Trophoblast cell (in vitro differentiated cells and primary cell): ENCODE measurements around the gene SLC34A1.

ENCODE experiments used
- DNase-seq, 2 donors: peaks; one replicate each; pipeline ENCODE4 v3.0.0-alpha.2; 2016
- H2AFZ ChIP-seq: 2 replicates; pipeline ENCODE4 v1.6.1; 2013; ENCODE audit warnings: low read length, moderate library complexity, mild to moderate bottlenecking; ENCODE audit not compliant: insufficient read depth, poor library complexity
- H2AK5ac ChIP-seq: 2 replicates; pipeline ENCODE4 v1.6.1; 2013; ENCODE audit warnings: mild to moderate bottlenecking, low read length
- H2BK120ac ChIP-seq: 2 replicates; pipeline ENCODE4 v1.6.1; 2013; ENCODE audit warnings: low read length, mild to moderate bottlenecking, moderate library complexity; ENCODE audit not compliant: insufficient read depth, poor library complexity
- H2BK12ac ChIP-seq: 2 replicates; pipeline ENCODE4 v1.6.1; 2013; ENCODE audit warnings: mild to moderate bottlenecking, low read length, moderate library complexity
- H2BK5ac ChIP-seq: 2 replicates; pipeline ENCODE4 v1.6.1; 2013; ENCODE audit warnings: low read length, low read depth, moderate library complexity, mild to moderate bottlenecking; ENCODE audit not compliant: poor library complexity
- H3K14ac ChIP-seq: 2 replicates; pipeline ENCODE4 v1.6.1; 2013; ENCODE audit warnings: mild to moderate bottlenecking, low read length
- H3K18ac ChIP-seq: 2 replicates; pipeline ENCODE4 v1.6.1; 2013; ENCODE audit warnings: mild to moderate bottlenecking, low read length
- H3K23ac ChIP-seq: 2 replicates; pipeline ENCODE4 v1.6.1; 2013; ENCODE audit warnings: low read length
- H3K27ac ChIP-seq: 2 replicates; pipeline ENCODE4 v1.5.1; 2013; ENCODE audit warnings: low read depth, mild to moderate bottlenecking, inconsistent platforms, low read length, moderate library complexity
- H3K27me3 ChIP-seq: 2 replicates; pipeline ENCODE4 v1.6.1; 2013; ENCODE audit warnings: inconsistent platforms, mild to moderate bottlenecking, low read length, moderate library complexity; ENCODE audit not compliant: insufficient read depth
- H3K36me3 ChIP-seq, 2 experiments: 1 replicate in 1 of 2; 2 replicates in 1 of 2; pipeline ENCODE4 v1.6.1; 2013; ENCODE audit warnings: low read length in 2 of 2, mild to moderate bottlenecking in 2 of 2, moderate library complexity in 1 of 2; ENCODE audit not compliant: insufficient read depth in 2 of 2, control insufficient read depth in 1 of 2
- H3K4ac ChIP-seq: 2 replicates; pipeline ENCODE4 v1.6.1; 2013; ENCODE audit warnings: low read depth, mild to moderate bottlenecking, low read length, moderate library complexity
- H3K4me1 ChIP-seq, 2 experiments: 1 replicate in 1 of 2; 2 replicates in 1 of 2; pipeline ENCODE4 v1.6.1; 2013; ENCODE audit warnings: low read length in 2 of 2, mild to moderate bottlenecking in 2 of 2, moderate library complexity in 1 of 2; ENCODE audit not compliant: insufficient read depth in 2 of 2, control insufficient read depth in 1 of 2
- H3K4me2 ChIP-seq: 2 replicates; pipeline ENCODE4 v1.6.1; 2013; ENCODE audit warnings: inconsistent platforms, mild to moderate bottlenecking, low read length, moderate library complexity
- H3K4me3 ChIP-seq: 2 replicates; pipeline ENCODE4 v1.5.1; 2013; ENCODE audit warnings: mild to moderate bottlenecking, low read depth, low read length, inconsistent platforms
- H3K79me1 ChIP-seq: one replicate; pipeline ENCODE4 v1.6.1; 2013; ENCODE audit warnings: low read length
- H3K79me2 ChIP-seq: 2 replicates; pipeline ENCODE4 v1.6.1; 2013; ENCODE audit warnings: low read length, mild to moderate bottlenecking; ENCODE audit not compliant: control insufficient read depth, insufficient read depth, poor library complexity
- H3K9ac ChIP-seq: 2 replicates; pipeline ENCODE4 v1.6.1; 2013; ENCODE audit warnings: mild to moderate bottlenecking, low read length
- H3K9me3 ChIP-seq: 2 replicates; pipeline ENCODE4 v1.6.1; 2013; ENCODE audit warnings: low read depth, mild to moderate bottlenecking, control low read depth, inconsistent platforms, low read length; ENCODE audit not compliant: insufficient read depth
- H4K12ac ChIP-seq: 2 replicates; pipeline ENCODE4 v1.6.1; 2013; ENCODE audit warnings: low read depth, mild to moderate bottlenecking, low read length, moderate library complexity
- H4K8ac ChIP-seq: 2 replicates; pipeline ENCODE4 v1.6.1; 2013; ENCODE audit warnings: low read depth, mild to moderate bottlenecking, low read length, moderate library complexity
- H4K91ac ChIP-seq: one replicate; pipeline ENCODE4 v1.6.1; 2013; ENCODE audit warnings: low read depth, mild to moderate bottlenecking, low read length, moderate library complexity
- WGBS: extraction: QIAGEN DNeasy Blood & Tissue Kit; methylation state at CpG from one replicate; pipeline ENCODE4 v1.1.7; 2013; ENCODE audit warnings: missing lambda C conversion rate; ENCODE audit not compliant: insufficient read length, insufficient coverage; ENCODE audit errors: extremely low coverage; 5-methylcytosine and 5-hydroxymethylcytosine counted together

Gene SLC34A1

DNA sequence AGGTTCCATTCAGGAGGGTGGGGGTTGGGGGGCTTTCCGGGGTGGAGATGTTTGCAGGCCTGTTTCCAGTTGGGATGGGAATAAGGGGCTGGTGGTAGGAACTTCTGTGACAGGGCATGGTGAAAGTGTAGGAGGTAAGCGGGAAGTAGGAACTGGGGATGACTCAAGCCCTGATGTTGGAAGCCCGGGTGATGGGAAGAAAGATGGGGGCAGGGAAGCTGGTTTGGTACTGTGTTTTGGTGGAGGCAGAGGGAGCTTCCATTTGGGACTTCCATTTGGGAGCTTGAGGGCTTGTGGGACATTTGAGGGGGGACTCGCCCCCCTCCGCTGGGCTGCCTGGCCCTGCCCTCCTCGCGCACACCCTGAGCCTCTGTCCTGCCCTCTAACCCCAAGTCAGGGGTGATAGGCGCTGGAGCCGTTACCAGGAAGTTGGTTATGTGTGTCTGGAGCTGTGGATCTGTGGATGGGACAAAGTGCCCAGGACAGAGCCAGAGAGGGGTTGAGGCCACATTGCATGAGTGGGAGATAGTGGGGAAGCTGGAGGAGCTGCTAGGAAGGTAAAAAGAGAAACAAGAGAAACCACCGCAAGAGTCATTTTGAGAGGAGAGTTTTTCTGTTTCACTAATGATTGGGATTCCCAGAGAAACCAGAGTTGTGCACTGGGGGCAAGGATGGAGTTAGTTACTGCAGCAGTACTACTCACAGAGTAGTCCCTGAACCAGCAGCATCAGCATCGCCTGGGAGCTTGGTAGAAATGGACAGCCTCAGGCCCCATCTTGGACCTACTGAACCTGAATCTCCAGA is 19.9 kb upstream of the SLC34A1 start:
- H3K18ac ChIP-seq = no peak overlapping the region
- DNase-seq = peak in 1 of 2 donors; percentile 24

DNA sequence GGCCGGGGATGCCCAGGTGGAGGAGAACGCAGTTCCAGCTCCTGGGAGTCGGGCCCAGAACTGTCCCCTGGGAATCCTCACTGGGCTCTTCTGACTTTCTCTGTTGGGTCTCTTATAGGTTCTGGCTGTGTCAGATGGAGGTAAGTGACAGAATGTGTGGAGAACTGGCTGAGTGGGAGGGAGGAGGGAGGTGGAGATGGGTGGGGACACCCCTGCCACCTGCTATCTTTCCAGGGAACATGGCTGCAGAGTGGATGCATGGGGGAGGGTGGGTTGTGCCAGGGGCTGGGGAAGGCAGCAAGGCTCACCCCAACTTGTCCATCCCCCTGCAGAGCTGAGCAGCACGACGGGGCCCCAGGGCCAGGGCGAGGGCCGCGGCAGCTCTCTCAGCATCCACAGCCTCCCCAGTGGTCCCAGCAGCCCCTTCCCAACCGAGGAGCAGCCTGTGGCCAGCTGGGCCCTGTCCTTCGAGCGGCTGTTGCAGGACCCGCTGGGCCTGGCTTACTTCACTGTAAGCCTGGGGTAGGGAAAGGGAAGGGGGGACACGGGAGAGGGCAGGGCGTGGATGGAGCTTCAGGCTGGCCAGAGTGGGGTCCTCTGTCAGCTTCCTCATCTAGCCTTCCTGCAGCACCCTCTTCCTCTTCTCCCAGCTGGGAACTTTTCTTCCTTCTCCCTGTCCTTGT is 18.2 kb upstream of the SLC34A1 start:
- no CpG with 5 or more reads among the region's 14 CpGs for WGBS

More for the DNA sequence above, 19.9 kb upstream of the SLC34A1 start:
- no peak overlapping the region for H3K4ac ChIP-seq
- no peak overlapping the region for H4K8ac ChIP-seq
- H3K9ac ChIP-seq = no peak overlapping the region
- H3K27me3 ChIP-seq = no peaks in the 10 kb centered on the region
- H3K36me3 ChIP-seq = no peaks in the 10 kb centered on the region
- peaks cover 6% of the 10 kb centered on the region for H3K79me2 ChIP-seq
- no peak overlapping the region for H3K27ac ChIP-seq
- no peak overlapping the region for H3K14ac ChIP-seq
- H4K91ac ChIP-seq = no peak overlapping the region
- WGBS = no CpG with 5 or more reads among the region's 11 CpGs
- peaks cover 11 to 15% of the 10 kb centered on the region in 2 experiments for H3K4me1 ChIP-seq
- H3K4me2 ChIP-seq = no peak overlapping the region
- no peak overlapping the region for H3K4me3 ChIP-seq
- no peak overlapping the region for H2BK12ac ChIP-seq
- no peak overlapping the region for H2BK120ac ChIP-seq
- H3K23ac ChIP-seq = no peak overlapping the region
- H2AK5ac ChIP-seq = no peak overlapping the region
- peaks cover 13% of the 10 kb centered on the region for H3K79me1 ChIP-seq
- no peaks in the 10 kb centered on the region for H3K9me3 ChIP-seq
- no peak overlapping the region for H2BK5ac ChIP-seq
- no peak overlapping the region for H4K12ac ChIP-seq
- H2AFZ ChIP-seq = no peak overlapping the region

DNA sequence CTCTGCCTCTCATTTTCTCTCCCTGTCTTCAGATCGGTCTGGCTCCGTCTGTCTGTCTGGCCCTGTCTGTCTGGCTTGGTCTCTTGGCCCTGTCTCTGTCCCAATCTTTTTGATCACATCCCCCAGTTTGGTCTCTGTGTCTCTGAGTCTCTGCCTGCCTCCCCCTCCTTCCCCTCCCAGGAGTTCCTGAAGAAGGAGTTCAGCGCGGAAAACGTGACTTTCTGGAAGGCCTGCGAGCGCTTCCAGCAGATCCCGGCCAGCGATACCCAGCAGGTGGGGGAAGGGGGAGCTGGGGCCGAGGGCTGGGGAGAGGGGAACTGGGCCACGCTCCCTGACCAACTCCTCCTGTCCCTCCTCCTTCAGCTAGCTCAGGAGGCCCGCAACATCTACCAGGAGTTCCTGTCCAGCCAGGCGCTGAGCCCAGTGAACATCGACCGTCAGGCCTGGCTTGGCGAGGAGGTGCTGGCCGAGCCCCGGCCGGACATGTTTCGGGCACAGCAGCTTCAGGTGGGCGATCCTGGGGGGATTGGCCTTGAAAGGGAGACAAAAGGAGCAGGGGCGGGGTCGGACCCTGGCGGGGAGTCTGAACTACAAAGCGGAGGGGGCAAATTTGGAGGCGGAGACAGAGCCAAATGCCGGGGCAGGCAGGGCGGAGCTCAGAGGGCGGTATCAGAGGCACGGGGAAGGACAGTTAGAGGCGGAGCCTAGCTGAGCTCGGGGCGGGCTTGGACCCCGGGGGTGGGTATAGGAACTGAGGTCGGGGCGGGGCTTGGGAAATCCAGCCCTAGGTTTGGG is 17.5 kb upstream of the SLC34A1 start:
- H3K4me2 ChIP-seq = peak overlapping the region; percentile 74
- H3K9ac ChIP-seq = peak overlapping the region; percentile 9
- H3K79me2 ChIP-seq = peaks cover 10% of the 10 kb centered on the region
- H2BK12ac ChIP-seq = peak overlapping the region; percentile 29
- no peak overlapping the region for H2AK5ac ChIP-seq
- peaks cover 18% of the 10 kb centered on the region for H3K79me1 ChIP-seq
- H3K4ac ChIP-seq = peak overlapping the region; percentile 49
- DNase-seq = peak; percentile 71 to 82
- no peaks in the 10 kb centered on the region for H3K27me3 ChIP-seq
- H4K8ac ChIP-seq = peak overlapping the region; percentile 95
- H3K18ac ChIP-seq = peak overlapping the region; percentile 85
- peak overlapping the region; percentile 78 for H3K14ac ChIP-seq
- peaks cover 17 to 21% of the 10 kb centered on the region in 2 experiments for H3K4me1 ChIP-seq
- H3K4me3 ChIP-seq = peak overlapping the region; percentile 65
- peak overlapping the region; percentile 65 for H2AFZ ChIP-seq
- peak overlapping the region; percentile 76 for H4K12ac ChIP-seq
- peak overlapping the region; percentile 40 for H2BK120ac ChIP-seq
- WGBS = no CpG with 5 or more reads among the region's 36 CpGs
- H3K23ac ChIP-seq = no peak overlapping the region
- H2BK5ac ChIP-seq = peak overlapping the region; percentile 80
- peak overlapping the region; percentile 35 for H3K27ac ChIP-seq
- peak overlapping the region; percentile 78 for H4K91ac ChIP-seq
- H3K9me3 ChIP-seq = no peaks in the 10 kb centered on the region
- H3K36me3 ChIP-seq = no peaks in the 10 kb centered on the region

More for the DNA sequence above, 18.2 kb upstream of the SLC34A1 start:
- Histone ChIP-seq H3K9ac (no peak overlapping the region), H3K4ac (no peak overlapping the region), H2BK120ac (peak overlapping the region; percentile 6), H3K27me3 (no peaks in the 10 kb centered on the region), H3K23ac (no peak overlapping the region), H2BK5ac (no peak overlapping the region), H3K79me1 (peaks cover 13% of the 10 kb centered on the region), H3K18ac (no peak overlapping the region), H3K4me1 (peaks cover 11 to 15% of the 10 kb centered on the region in 2 experiments), H2AFZ (no peak overlapping the region), H3K4me3 (no peak overlapping the region), H2BK12ac (peak overlapping the region; percentile 10), H2AK5ac (peak overlapping the region; percentile 73), H3K36me3 (no peaks in the 10 kb centered on the region), H3K79me2 (peaks cover 6% of the 10 kb centered on the region), H3K9me3 (no peaks in the 10 kb centered on the region), H4K91ac (peak overlapping the region; percentile 78), H4K12ac (peak overlapping the region; percentile 76), H3K27ac (peak overlapping the region; percentile 35), H3K4me2 (peak overlapping the region; percentile 74), H3K14ac (peak overlapping the region; percentile 5), H4K8ac (peak overlapping the region; percentile 95)
- no peak for DNase-seq

DNA sequence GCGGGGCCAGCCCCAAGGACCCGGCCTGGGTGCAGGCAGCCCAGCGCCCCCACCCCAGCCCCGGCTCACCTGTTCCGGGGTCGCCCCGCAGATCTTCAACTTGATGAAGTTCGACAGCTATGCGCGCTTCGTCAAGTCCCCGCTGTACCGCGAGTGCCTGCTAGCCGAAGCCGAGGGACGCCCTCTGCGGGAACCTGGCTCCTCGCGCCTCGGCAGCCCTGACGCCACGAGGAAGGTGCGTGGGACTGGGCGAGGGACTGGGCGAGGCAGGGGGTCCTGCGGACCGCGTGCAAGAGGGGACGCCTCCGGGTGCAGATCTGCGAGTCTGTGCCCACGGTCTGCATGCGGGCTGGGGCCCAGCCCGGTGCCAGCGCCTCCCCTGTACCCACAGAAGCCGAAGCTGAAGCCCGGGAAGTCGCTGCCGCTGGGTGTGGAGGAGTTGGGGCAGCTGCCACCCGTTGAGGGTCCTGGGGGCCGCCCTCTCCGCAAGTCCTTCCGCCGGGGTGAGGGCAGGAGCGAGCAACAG is 16.8 kb upstream of the SLC34A1 start:
- Histone ChIP-seq H2AFZ (peak overlapping the region; percentile 62), H3K36me3 (no peaks in the 10 kb centered on the region), H3K9ac (no peak overlapping the region), H3K79me1 (peaks cover 18% of the 10 kb centered on the region), H3K27me3 (no peaks in the 10 kb centered on the region), H3K4me3 (peak overlapping the region; percentile 52), H3K4ac (no peak overlapping the region), H3K4me2 (peak overlapping the region; percentile 74), H3K18ac (peak overlapping the region; percentile 34), H3K14ac (peak overlapping the region; percentile 5), H3K23ac (no peak overlapping the region), H3K9me3 (no peaks in the 10 kb centered on the region), H2AK5ac (no peak overlapping the region), H2BK5ac (no peak overlapping the region), H3K27ac (no peak overlapping the region), H3K4me1 (peaks cover 17 to 21% of the 10 kb centered on the region in 2 experiments), H2BK12ac (no peak overlapping the region), H3K79me2 (peaks cover 10% of the 10 kb centered on the region), H4K8ac (peak overlapping the region; percentile 35), H4K12ac (peak overlapping the region; percentile 1), H4K91ac (no peak overlapping the region), H2BK120ac (no peak overlapping the region)
- no peak for DNase-seq
- WGBS = no CpG with 5 or more reads among the region's 46 CpGs
